ENCODE measurements around the gene ASMTL.
"Not testable (repeated sequence)": the region's sequence is repeated elsewhere in the genome, so short reads cannot be mapped to it uniquely, and the experiment has no call there.

DNA sequence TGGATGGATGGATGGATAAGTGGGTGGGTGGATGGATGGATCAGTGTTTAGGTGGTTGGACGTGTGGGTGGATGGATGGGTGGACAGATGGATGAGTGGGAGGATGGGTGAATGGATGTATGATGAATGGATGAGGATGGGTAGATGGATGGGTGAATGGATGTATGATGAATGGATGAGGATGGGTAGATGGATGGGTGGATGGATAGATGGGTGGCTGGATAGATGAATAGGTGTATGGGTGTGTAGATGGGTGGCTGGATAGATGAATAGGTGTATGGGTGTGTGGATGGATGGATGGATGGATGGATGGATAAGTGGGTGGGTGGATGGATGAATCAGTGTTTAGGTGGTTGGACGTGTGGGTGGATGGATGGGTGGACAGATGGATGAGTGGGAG is 21.9 kb upstream of the ASMTL start:
- TF ChIP-seq POLR2A, CTCF (IDR thresholded peaks at IDR 0.05): not testable (repeated sequence)

Data from prostate gland (tissue), 2 donors.